Stomach (tissue), 4 donors: ENCODE data around the gene CEACAM1.

Source experiments
- EP300 ChIP-seq: sonication (generic); formaldehyde crosslinking; IDR thresholded peaks from one replicate; pipeline ENCODE4 v1.6.1; 2017; ENCODE audit warnings: antibody characterized with exemption
- POLR2A ChIP-seq, 4 donors: fragments of 450-650 bp; IDR thresholded peaks; one replicate each; pipeline ENCODE4 v1.6.1; 2016; ENCODE audit warnings: antibody characterized with exemption in 4 of 4, control low read depth in 2 of 4, mild to moderate bottlenecking in 1 of 4, moderate library complexity in 1 of 4

- TF ChIP-seq POLR2A (IDR thresholded peaks at IDR 0.05) (no peak), EP300 (no peak)
Measured at GRCh38 chr19:42531313-42531712, 3.0 kb upstream of the CEACAM1 start.
